ENCODE data around the gene IRF2. TPM values are rescaled to one million over a fixed set of nuclear protein-coding genes. Genes with fewer than 3 reads are reported as not detected.

IRF2 gene
- total and polyA plus RNA-seq, 12 donors = 9.3 to 41.4 (median 28.6) TPM

- WGBS, 2 donors = 86 to 89% methylated on average over 11 of the region's 11 CpGs
- Histone ChIP-seq H3K27ac (peak overlapping the region in 1 of 10 donors; percentile 47), H3K27me3 (no peaks in the 10 kb centered on the region), H3K4me1 (peaks cover 0 to 27% (median 0%) of the 10 kb centered on the region in 9 donors), H3K4me3 (no peak overlapping the region), H3K36me3 (no peaks in the 10 kb centered on the region), H3K9me3 (peaks cover 0 to 4% (median 0%) of the 10 kb centered on the region in 11 donors)
- intact Hi-C loops (cut with DNase I) = no loop called here
- ATAC-seq (no peak), DNase-seq (no peak)
- TF ChIP-seq CTCF (IDR thresholded peaks at IDR 0.05) = no peak
Measured at GRCh38 chr4:184504385-184504784, 30.0 kb upstream of the IRF2 start.

GRCh38 chr4:184503869-184504300 is 29.5 kb upstream of the IRF2 start:
- Histone ChIP-seq H3K9me3 (peaks cover 0 to 9% (median 0%) of the 10 kb centered on the region in 11 donors), H3K36me3 (no peaks in the 10 kb centered on the region), H3K27ac (peak overlapping the region in 1 of 10 donors; percentile 47), H3K4me3 (no peak overlapping the region), H3K4me1 (peaks cover 0 to 27% (median 0%) of the 10 kb centered on the region in 9 donors), H3K27me3 (no peaks in the 10 kb centered on the region)
- no peak for TF ChIP-seq CTCF (IDR thresholded peaks at IDR 0.05)
- DNase-seq (no peak), ATAC-seq (peak in 2 of 8 donors; percentile 31 to 48)
- intact Hi-C loops (cut with DNase I) = no loop called here
- WGBS, 2 donors = 69 to 78% methylated on average over 8 of the region's 8 CpGs

- no peak overlapping the region for H3K4me3 ChIP-seq
- WGBS, 2 donors = 92 to 93% methylated on average over 4 of the region's 4 CpGs
- peaks cover 0 to 12% (median 0%) of the 10 kb centered on the region in 11 donors for H3K9me3 ChIP-seq
- intact Hi-C loops (cut with DNase I) = no loop called here
- H3K27me3 ChIP-seq = no peaks in the 10 kb centered on the region
- no peak for TF ChIP-seq CTCF (IDR thresholded peaks at IDR 0.05)
- H3K36me3 ChIP-seq = no peaks in the 10 kb centered on the region
- no peak overlapping the region for H3K27ac ChIP-seq
- ATAC-seq = no peak
- no peak for DNase-seq
- H3K4me1 ChIP-seq = peaks cover 0 to 16% (median 0%) of the 10 kb centered on the region in 9 donors
Measured at GRCh38 chr4:184500748-184501589, 26.6 kb upstream of the IRF2 start.

GRCh38 chr4:184499996-184500395 is 25.6 kb upstream of the IRF2 start:
- H3K9me3 ChIP-seq = peaks cover 0 to 12% (median 0%) of the 10 kb centered on the region in 11 donors
- peaks cover 0 to 14% (median 0%) of the 10 kb centered on the region in 9 donors for H3K4me1 ChIP-seq
- ATAC-seq = no peak
- H3K4me3 ChIP-seq = no peak overlapping the region
- no peaks in the 10 kb centered on the region for H3K27me3 ChIP-seq
- no peak overlapping the region for H3K27ac ChIP-seq
- H3K36me3 ChIP-seq = no peaks in the 10 kb centered on the region
- intact Hi-C loops (cut with DNase I) = no loop called here
- no peak for DNase-seq
- TF ChIP-seq CTCF (IDR thresholded peaks at IDR 0.05) = no peak
